ENCODE data around the gene BMPR1A. TPM values are rescaled to one million over a fixed set of nuclear protein-coding genes. Genes with fewer than 3 reads are reported as not detected.
"Not testable (repeated sequence)": the region's sequence is repeated elsewhere in the genome, so short reads cannot be mapped to it uniquely, and the experiment has no call there.

The BMPR1A gene
- polyA plus RNA-seq, 10 donors, result 41.3 to 57.3 (median 50.0) TPM

DNA sequence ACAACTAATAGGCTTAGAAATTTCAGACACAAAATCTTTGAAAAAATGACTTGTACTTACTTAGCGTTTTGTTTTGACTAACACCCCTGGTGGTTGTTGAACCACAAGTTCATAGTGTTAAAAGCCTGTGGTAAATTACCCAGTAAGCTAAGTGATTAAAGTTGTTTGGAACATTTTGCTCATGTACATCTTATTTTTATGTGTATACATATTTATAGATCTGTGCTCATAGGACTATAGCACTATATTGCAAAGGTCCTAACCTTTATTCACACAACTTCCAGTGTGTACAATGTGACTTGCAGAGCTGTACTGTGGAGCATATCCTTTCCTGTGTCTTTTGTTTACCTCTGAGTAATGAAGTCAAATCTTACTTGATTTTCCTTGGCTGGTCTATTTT lies 79.6 kb downstream of the BMPR1A start:
- DNase-seq, result no peak

DNA sequence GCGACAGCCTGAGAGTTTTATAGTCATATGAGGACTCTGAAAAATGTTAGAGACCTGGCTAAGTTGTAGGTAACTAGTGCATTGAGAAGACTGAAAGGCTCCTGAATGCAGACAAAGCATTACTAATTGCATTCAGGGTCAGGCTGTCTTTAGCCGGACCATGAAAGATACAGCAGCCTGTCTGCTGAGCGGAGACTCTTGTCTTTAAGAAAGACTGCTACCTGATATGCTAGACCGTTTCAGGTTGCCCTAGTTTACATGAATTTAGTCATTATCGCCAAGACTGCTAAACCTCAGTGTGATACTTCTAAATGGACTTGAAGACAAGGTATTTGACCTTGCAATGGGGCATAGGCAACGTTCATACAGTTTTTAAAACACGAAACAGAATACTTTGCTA lies 81.2 kb downstream of the BMPR1A start:
- no peak for DNase-seq

DNA sequence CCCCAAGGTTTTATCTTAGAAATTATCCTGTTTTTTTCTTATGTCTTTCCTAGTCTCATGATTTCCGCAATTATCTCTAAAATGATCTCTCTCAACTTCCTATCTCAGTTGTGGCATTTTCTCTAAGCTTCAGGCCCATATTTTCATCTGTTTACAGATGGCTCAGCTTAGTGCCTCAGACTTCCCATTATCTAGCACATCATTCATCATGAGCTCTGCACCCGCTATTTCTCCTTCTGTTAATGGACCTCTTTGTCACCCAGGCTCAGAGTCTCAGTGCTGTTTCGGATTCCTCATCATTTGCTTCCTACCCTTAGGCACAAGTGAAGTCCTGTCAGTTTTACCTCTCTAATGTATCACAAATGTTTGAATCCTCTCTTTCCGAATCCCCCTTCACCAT lies 84.1 kb downstream of the BMPR1A start:
- no peak for DNase-seq

DNA sequence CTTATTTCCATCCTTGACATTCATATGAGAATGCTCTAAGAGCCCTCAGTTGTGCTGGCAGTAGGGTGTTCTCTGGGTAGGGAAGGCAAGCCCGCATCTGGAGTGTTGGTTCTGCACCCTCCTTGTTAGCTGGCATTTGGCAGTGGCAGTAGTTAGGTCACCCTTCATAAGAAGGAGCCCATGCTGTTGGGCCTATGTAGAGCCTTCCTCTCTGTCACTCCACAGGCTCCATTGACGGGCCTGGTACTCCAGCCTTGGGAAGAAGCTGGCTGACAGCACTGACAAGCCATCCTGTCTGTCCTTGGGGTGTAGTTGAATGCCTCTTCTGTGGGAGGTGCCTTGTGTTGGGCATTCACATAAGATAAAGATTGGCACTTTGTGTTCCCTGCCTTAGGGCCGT lies 89.7 kb downstream of the BMPR1A start:
- DNase-seq, result no peak

DNA sequence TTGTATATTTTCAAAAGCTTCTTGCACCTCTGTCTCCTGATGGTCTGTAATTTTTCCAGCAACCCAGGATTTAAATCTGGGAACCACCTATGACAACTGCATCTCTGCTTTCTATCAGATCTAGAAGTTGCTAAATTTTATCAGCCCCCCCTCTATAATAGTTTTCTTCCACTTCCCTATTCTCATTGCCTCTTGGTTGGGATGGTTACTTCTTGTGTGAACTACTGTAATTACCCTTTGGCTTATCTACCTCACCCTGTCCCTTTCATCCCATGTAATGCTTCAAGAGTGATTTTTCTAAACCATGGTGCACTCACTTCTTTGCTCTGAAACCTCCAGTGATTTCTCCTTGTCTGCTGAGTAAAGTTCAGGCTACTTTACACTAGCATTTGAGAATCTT lies 92.3 kb downstream of the BMPR1A start:
- no peak for DNase-seq

DNA sequence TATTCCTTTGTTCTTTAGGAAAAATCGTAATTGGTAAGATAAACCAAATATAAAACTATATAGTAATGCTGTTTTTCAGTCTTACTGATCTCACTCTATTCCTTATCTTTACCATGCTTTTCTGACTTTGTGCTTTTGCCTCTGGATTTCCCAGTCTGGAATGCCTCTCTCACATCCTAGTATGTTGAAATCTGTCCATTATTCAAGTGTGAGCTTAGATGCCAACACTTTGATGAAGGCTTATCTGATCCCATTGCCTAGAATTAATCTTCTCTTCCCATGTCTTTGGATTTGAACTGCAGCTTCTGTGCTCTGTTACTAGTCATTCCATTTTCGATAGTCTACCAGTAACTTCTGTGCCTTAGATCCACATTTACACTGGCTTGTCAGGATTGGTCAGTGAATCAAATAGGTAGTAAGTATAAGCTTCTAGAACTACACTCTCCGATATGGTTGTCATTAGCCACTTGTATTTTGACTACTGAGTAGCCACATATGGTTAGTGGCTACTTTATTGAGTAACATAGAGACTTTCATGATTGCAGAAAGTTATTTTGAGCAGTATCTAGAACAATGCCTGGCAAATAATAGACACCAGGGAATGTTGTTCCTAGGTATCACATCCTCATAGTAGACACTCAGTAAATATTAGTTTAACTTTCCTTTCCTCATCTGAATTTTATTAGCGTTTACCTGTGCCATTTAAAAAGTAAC lies 92.9 kb downstream of the BMPR1A start:
- no peak for DNase-seq

DNA sequence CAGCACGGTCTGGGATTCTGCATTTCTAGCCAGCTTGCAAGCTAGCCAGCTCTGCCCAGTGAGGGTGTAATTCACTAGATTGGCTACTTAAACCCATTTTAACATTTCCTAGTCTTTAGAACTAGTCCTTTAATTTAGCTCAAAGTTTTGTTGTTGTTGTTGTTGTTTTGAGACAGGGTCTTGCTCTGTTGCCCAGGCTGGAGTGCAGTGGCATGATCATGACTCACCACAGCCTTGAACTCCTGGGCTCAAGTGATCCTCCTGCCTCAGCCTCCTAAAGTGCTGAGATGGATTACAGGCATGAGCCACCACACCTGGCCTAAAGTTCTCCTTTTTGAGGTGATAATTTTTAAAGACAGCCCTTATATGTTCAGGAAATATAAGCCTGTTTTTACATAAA lies 94.1 kb downstream of the BMPR1A start:
- no peak for DNase-seq

DNA sequence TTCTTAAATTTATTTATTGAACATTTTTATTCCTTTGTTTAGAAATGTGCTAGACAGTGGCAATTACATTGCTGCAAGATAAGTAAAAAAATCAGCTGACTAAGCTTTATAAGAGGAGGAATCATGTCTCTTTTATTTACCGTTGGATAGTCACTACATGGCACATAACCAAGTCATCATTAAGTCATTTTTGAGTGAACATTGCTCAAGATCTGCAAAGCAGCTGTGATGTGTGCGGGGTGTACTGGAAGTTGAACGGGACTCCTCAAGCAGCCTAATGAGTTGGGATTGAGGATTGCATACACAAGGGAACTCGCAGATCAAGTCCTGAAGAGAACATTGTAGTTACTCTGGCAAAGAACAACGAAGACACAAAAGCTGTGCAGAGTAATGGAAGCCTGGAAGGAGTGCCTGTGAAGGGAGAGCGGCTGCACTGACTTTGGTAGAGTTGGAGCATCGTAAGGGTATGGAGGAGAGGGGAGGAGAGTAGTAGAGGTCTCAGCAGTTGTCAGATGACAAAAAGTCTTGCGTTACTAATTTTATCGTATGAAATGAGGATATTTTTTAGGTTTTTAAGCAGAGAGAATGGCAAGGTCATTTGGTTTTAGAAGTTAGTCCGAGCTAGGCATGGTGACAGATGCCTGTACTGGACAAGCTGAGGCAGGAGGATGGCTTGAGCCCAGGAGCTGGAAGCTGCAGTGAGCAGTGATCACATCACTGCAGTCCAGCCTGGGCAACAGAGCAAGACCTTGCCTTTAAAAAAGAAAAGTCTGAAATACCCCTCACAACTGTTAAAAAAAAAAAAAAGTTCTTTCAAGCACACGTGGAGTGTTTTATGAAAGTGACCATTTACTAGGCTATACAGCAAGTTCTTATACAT lies 95.1 kb downstream of the BMPR1A start:
- DNase-seq, result peak; percentile 42 to 75 (median 59)

DNA sequence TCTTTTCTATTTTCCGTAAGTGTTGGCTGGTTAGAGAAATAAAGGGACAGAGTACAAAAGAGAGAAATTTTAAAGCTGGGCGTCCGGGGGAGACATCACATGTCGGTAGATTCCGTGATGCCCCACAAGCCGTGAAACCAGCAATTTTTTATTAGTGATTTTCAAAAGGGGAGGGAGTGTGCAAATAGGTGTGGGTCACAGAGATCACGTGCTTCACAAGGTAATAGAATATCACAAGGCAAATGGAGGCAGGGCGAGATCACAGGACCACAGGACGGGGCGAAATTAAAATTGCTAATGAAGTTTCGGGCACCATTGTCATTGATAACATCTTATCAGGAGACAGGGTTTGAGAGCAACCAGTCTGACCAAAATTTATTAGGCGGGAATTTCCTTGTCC lies 97.2 kb downstream of the BMPR1A start:
- DNase-seq, result not testable (repeated sequence)

DNA sequence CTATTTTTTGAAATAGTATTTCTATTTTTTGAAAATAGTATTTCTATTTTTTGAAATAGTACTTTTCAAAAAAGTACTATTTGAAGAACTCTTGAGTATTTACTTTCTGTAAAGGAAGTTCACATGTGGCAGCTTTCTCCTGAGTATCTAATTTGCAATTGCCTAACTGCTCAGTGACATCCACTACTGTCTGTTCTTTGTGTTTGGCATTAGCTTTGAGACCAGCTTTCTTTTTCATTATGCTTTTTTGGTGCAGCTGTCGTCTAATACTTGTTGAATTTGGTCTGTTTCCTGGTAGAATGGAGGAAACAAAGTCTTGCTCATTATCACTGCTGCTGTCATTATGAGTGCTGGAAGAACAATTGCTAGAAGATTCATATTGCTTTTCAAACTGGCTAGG lies 99.1 kb downstream of the BMPR1A start:
- no peak for DNase-seq

DNA sequence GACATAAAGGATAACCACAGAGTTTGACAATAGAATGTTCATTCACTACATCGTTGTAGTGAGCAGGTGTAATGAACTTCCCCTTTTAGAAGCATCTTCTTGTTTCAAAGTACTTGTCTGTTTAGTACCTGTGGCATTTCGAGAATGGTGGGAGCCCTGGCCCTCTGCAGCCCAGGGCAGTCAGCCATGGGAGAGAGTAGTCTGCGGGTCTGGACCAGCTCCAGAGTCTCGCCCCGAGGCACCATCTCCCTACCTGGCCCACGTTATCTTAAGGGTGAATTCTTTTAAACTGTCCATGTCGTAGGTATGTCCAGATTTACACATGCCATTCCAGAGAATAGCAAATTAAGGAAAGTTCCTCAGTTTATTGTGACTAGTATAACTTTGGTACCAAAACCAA lies 99.7 kb downstream of the BMPR1A start:
- no peak for DNase-seq

DNA sequence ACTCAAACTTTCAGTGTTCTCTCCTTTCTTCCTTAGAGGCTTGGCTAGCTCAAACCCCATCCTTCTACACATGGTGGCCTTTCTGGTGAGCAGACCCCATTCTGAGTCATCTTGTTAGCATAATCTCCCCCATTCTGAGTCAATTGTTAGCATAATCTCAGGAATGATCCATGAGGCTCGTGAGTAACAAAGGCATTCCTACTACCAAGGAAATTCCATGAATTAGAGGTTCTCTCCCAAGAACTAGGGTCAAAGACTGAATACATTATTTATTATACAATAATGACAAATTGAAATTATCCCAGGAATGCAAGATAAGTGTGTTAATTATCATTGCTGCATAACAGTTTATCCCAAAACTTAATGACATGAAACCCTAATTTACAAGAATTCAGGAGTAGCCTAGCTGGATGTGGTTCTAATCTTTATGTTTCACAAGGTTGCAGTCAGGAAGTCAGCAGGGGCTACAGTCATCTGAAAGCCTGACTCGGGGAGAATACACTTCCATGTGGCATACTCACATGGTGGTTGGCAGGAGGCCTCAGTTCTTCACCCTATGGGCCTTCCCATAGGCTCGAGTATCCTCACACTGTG lies 100.8 kb downstream of the BMPR1A start:
- peak in 2 of 3 donors; percentile 27 to 68 for DNase-seq

DNA sequence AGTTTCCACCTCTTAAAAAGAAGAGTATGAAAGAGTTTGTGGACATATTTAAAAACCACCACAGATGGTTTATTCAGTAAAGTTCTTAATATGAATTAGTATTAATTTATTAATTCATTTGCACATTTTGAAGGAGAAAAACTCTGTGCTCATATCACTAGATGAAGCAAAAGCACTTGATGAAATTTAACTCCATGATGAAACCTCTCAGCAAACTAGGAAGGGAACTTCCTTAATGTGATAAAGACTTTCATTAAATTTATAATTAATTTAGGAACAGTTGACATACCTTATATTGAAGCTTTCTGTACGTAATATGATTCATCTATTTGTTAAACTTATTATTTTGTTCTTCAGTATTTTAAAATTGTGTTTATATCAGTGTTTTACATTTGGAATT lies 101.6 kb downstream of the BMPR1A start:
- no peak for DNase-seq

DNA sequence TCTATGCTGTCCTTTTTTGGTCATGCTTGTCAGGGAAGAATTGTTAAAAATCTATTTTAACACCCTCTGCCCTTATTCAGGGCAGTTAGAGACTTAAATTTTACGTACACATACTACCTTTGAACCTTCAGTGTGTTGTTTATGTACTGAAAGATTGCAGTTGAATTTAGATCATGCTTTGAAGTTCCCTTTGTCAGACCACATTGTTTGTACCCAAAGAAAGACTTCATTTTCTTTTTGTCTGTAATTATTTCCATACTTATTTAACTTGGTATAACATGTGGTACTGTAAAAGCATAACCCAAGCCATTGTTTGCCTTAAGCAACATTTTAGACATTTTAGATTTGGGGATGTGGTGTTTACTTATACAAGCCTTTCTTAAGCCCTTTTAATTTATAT lies 104.9 kb downstream of the BMPR1A start:
- DNase-seq, result no peak

DNA sequence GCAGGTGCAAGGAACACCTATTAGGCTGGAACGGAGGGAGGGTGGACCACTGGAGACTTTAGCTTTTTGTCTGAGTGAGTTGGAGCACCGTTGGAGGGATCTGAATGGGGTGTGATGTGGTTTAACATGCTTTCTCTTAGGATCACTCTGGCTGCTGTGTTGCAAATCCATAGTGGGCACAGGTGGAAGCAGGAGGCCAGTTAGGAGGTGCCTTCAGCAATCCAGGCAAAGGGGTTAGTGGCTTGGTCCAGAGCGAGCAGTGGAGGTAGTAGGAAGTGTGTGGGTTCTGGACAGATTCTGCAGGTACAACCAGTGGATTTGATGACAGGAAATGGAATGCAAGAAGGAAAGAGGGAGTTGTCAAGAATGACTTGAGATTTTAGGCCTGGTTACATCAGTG lies 106.0 kb downstream of the BMPR1A start:
- no peak for DNase-seq

DNA sequence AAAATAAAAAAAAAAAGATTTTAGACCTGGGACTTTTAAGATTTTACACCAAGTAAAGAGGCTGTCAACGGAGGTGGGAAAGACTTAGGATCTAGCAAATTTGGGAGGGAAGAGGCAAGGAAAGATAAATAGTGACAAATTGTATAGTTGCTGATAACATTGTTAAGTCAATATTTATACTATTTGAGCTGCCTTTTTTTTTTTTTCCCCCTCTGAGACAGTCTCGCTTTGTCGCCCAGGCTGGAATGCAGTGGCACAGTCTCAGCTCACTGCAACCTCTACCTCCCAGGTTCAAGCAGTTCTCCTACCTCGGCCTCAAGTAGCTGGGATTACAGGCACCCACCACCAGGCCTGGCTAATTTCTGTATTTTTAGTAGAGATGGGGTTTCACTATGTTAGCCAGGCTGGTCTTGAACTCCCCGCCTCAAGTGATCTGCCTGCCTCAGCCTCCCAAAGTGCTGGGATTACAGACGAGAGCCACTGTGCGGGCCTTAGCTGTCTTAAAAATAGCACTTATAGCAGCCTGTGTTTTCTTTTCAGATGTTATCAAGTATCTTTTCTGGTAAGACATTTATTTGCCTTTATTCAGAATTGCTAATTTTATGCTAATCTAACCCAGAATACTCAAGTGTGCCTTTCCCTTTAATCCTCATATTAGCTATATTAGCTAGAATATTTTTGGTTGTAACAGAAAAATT lies 106.5 kb downstream of the BMPR1A start:
- DNase-seq, result no peak

DNA sequence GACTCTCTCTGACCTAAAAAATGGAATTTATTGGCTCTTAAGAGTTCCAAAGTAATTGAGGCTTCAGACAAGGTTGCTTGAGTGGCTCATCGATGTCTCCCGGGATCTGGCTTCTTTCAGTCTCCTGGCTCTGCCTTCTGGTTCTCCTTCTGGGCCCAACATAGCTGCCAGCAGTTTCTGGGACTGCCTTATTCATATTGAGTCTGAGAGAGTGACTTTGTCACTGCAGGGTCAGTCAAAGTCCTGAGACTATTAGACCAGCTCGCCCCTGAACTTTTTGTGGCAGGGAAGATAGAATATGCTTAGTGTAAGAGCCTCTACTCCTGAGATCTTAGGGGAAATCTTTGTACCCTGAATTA lies 107.0 kb downstream of the BMPR1A start:
- DNase-seq, result peak in 1 of 3 donors; percentile 27

DNA sequence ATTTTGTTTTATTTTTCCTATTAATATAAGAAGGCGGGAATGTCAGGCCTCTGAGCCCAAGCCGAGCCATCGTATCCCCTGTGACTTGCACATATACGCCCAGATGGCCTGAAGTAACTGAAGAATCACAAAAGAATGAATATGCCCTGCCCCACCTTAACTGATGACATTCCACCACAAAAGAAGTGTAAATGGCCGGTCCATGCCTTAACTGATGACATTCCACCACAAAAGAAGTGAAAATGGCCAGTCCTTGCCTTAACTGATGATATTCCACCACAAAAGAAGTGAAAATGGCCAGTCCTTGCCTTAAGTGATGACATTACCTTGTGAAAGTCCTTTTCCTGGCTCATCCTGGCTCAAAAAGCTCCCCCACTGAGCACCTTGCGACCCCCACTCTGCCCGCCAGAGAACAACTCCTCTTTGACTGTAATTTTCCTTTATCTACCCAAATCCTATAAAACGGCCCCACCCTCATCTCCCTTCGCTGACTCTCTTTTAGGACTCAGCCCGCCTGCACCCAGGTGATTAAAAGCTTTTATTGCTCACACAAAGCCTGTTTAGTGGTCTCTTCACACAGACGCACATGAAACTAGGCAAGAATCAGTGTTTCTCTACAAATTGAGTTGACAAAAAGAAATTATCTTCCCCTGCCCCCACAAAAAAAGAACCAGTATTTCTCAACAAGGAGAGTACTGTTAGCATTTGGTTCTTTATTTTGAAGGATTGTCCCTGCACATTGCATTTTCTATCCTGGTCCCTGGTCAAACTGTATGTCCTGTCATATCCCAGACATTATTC lies 108.8 kb downstream of the BMPR1A start:
- not testable (repeated sequence) for DNase-seq

DNA sequence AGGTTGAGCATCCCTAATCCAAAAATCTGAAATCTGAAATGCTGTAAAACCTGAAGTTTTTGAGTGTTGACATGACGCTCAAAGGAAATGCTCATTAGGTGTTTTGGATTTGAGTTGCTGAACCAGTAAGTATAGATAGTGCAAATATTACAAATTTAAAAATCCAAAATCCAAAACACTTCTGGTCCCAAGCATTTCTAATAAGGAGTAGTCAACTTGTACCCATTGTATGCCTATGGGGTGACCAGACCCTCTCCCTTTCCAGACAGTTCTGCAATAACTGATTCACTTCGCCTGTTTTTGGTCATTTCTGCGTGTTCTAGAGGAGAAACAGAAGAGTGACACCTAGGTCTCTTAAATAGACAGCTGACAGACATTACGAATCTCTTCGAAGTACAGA lies 110.7 kb downstream of the BMPR1A start:
- no peak for DNase-seq

DNA sequence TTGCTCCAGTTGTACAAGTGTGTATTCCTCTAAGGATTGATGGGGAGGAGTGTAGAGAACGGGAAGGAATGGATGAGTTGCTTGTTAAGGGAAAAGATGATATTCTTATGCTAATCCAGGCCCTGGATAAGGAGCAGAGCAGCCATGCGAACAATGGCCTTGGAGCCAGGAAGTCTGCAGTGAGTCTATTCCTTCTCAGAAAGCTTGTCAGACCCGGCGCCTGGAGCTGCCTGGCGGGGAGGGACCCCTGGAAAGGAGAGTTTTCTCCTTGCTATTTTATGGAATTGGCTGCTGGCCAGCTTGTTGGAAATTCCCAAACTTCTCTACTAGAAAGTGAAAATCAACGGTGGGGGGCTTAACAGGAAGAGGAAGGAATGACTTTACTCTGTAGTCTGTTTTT lies 111.9 kb downstream of the BMPR1A start:
- peak; percentile 64 to 91 (median 80) for DNase-seq

DNA sequence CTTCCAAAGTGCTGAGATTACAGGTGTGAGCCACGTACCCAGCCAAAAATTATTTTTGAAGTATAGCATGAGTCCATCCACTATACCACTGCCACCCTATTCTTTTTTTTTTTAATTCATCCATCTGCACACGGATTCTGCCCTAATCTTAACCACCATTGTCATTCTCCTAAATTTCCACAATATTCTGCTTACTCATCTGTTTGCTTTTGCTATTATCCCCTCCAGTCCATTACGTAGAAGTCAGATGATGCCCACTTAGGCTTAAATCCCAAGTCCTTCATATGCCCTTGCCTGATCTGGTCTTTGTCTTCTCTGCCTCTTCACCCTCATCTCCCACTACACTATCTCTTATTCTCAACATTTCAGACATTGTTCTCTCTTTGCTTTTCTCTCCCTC lies 114.3 kb downstream of the BMPR1A start:
- no peak for DNase-seq
